GM08714 (cell line): ENCODE measurements around the gene SSBP3.

ENCODE experiments used
- H3K4me3 ChIP-seq: fragments of 200-500 bp; sonication (Bioruptor generic); 2 replicates; pipeline ENCODE4 v1.5.1; 2014; ENCODE audit warnings: mild to moderate bottlenecking, low read length, inconsistent platforms
- ZNF274 ChIP-seq: IDR thresholded peaks from 2 replicates; pipeline ENCODE4 v1.6.1; 2012; ENCODE audit warnings: mild to moderate bottlenecking, low read depth, low read length

Gene SSBP3

DNA sequence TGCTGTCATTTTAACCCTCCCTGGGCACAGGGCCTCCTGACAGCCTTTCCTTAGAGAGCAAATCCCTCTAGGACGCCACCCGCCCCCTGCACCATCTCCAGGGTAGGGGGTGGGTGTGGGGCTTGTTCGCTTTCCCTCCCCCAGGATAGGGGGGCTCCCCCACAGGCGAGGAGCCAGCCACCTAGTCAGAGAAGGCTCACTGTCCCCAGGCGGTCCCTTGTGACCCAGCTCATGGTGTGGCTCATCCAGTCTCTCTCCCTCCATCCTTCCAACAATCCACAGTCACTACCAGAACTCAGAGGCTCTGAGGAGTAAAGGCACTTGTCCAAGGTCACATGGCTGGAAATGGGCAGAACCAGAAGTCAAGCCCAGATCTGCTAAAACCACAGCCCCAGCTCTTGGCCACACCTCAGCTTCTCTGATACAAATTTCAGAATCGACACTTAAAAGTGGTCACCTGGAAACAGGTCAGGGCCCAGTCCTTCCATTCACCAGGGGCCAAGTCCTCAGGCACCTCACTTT lies 116.4 kb downstream of the SSBP3 start:
- no peak overlapping the region for H3K4me3 ChIP-seq
- no peak for TF ChIP-seq ZNF274

DNA sequence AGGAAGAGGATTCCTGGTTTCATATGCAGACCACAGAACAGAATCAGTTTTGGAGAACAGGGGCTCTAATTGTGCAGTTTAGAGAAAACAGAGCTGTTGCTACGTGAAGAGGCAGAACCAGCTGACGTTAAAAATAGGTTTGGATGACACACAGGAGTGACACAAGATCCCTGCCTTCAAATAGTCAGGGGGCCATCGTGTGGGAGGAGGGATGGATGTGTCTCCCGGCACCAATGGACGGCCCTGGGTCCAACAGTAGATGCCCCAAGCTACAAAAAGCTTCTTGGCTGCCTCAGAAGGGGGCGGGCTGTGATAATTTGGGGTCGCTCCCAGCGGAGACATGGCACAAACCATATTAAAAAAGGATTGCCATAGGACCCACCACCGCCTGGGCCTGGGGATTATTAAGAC lies 118.4 kb downstream of the SSBP3 start:
- H3K4me3 ChIP-seq, result no peak overlapping the region
- no peak for TF ChIP-seq ZNF274

DNA sequence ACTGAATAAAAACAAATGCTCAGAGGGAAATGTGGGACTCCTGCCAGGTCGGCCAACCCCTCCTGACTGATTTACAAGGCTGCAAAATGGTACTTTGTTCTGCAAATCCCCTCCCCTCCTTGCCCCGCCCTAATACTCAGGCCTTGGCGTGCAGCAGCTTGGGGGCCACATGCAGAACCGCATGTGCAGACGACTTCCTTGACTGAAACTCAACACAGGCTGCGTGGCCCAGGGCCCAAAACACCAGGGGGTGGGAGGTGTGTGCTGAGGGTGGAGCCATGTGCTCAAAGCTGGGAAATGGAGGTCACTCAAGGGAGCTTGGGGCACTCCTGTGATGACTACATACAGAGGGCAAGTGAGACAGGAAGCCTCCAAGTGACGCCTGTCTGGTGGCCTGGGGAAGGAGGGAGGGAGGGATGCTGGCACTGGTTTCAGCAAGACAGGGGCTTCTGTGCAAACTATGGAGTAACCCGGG lies 119.0 kb downstream of the SSBP3 start:
- H3K4me3 ChIP-seq, result no peak overlapping the region
- TF ChIP-seq ZNF274, result no peak

DNA sequence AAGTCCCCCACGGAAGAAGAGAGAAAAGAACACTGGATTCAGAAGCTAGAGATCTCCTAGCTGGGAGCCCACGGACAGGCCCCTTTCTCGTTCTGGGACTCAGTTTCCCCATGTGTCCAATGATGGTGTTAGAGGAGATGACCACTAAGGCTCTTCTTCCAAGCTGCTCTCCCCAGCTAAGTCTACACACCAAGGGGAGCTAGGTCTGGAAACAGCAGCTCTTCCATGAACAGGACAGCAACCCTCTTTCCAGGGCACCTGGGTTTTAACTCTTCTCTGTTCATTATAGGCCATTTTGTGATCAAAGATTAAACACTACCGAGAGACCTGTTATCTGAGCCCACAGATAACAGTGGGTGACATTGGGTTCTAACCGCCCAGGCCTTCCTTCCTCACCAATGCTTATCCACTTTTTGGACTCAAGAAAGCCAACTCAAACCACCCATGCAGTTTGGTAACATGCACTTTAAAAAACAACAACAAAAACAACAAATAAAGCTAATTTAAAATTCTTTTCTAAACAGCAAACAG lies 120.3 kb downstream of the SSBP3 start:
- H3K4me3 ChIP-seq, result no peak overlapping the region
- no peak for TF ChIP-seq ZNF274

DNA sequence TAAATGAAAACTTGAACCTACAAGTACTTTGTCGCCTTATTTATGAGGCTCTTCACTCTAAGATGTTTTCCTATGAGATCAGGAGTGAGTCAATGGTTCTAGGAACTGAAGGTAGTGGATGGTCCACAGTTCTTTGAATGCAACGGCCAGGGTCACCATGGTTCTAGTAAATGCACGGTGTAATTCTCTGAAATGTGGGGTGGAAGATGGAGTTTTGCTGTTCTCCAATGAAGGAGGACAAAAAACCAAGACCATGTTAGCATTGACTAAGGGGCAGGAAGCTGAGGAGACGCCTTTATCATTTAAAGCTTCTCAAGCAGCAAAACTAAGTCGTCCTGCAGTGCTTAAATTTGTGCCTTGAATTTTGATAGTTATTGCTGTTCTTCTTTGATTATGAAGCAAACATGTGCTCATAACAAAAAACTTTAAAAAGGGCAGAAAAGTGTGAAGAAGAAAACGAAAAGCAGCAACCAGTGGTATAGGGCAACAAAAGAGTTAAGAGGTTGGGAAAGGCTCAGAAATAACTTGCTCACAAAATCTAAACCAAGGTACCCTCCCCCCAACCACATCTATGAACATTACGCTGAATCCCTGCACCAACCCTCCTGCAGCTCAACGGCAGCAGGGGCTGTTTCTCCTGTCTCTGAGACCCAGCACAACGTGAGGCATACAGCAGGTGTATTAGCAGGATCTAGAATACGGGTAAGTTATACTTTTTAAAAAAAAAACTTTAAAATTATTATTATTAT lies 121.2 kb downstream of the SSBP3 start:
- TF ChIP-seq ZNF274, result no peak
- no peak overlapping the region for H3K4me3 ChIP-seq

DNA sequence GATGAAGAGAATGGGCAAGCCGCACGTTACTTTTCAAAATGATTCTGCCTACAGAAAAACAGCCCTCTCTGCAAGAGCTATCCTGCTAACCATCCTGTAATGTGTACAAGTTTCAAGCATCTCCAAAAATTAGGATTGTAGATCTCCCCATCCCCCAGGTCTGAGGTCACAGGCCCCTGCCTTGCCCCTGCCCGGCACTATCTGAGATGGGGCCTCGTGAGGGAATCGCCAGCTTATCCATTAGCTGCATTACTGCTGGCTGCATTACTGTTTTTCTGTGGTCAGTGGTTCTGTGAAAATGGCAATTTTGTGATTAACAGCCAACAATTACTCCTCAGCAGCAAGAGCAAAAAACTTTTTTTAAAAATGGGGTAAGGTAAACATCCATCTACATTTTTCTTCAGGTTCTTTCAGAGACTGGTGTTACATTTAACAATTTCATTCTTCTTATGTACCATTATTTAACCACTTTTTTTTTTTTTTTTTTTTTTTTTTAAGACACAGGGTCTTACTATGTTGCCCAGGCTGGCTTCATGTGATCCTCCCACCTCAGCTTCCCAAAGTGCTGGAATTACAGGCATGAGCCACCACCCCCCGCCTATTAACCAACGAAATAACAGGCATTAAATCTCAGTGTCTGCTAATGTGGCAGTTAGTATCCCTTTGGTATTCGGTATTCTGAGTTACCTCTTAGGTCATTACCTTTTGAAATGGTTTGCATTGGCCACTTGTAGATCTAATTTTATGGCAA lies 122.4 kb downstream of the SSBP3 start:
- TF ChIP-seq ZNF274, result no peak

DNA sequence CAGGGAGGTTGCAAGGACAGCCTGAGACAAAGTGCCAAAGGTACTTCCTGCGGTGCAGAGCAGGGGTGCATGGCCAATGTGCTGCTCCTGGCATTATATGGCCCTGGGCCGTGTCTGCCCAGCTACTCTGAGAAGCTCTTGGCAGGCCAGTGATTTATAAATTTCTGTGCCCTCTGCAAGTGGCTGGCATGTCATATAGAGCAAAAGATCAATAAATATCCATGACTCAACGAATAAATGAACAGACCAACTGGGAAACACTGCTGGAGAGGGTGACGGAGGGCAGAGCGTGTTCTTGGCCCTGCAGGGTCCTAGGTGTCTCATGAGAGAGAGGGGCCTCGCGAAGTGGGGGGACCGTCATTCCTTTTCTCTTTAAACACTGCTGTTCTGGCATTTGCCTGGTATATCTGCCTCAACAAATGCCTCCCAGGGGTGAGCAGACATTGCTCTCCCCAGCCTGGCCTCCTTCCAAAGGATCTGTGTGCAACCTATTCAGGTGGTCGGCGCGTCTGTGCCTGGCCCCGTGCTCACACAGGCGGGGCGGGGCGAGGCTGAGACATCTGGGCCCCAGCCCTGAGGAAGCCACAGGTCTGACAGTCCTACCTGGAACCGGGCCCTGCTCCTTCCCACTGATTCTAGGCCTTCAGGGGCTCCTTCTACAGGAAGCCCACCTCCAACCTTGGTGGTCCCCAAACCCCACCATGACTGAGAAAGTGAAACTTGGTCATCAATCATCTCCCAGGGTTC lies 123.9 kb downstream of the SSBP3 start:
- no peak overlapping the region for H3K4me3 ChIP-seq
- TF ChIP-seq ZNF274, result no peak

More for the DNA sequence above, 122.4 kb downstream of the SSBP3 start:
- no peak overlapping the region for H3K4me3 ChIP-seq

DNA sequence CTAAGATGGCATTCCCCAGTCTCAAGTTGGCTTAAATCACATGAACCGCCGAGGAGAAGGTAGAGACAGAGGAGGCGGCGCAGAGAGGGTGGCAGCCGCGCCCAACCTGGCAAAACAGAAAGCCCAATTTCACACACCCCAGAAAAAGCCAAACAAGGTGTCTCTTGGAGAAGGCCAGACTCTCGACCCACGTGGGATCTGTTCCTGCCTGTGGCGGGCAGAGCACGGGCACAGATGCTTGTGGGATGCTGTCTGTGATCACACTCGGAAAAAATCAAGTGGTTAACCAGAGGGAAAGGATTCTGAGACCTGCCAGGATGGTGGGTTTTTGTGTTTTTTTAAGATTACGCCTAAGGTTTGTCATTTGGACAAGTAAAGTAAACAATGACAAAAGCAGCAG lies 125.5 kb downstream of the SSBP3 start:
- H3K4me3 ChIP-seq, result no peak overlapping the region
- TF ChIP-seq ZNF274, result no peak

DNA sequence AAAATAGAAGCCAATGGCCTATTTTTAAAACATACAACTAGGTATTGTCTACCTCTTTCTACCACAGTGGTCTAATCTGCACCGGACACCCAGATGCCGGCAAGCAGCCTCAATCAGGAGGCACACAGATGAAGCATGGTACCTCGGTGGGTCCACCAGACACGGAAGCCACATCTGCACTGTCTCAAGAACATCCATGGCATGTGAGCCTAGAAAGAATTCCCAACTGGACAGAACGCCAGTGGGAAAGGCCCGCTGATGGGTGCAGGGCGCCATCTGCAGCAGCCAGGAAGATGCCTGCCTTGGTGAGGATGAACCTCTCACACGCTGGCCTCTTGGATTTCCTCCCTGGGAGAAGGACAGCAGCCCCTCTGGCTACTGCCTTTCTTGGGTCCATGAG lies 126.7 kb downstream of the SSBP3 start:
- no peak for TF ChIP-seq ZNF274
- no peak overlapping the region for H3K4me3 ChIP-seq

DNA sequence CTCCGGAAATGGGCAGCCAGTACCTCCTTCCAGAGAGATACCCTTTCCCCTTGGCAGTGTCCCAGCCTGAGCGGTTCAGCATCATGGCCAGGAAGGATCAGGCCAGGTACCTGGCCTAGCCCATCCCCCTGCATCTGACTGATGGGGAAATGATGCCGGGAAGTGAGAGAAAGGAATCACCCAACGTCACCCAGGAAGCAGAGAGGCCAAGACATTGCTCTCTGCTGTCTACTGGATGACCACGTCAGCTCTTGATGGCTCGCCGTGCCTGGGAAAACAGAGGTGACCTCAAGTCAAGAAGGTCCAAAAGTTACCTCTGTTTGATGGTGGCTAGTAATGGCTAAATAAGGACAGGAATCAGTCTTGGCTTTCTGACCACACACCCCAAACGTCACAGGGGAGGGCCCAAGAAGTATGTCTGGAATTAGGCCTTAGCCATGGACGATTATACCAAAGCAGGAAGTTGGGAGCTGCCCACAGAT lies 127.2 kb downstream of the SSBP3 start:
- H3K4me3 ChIP-seq, result no peak overlapping the region
- TF ChIP-seq ZNF274, result no peak

DNA sequence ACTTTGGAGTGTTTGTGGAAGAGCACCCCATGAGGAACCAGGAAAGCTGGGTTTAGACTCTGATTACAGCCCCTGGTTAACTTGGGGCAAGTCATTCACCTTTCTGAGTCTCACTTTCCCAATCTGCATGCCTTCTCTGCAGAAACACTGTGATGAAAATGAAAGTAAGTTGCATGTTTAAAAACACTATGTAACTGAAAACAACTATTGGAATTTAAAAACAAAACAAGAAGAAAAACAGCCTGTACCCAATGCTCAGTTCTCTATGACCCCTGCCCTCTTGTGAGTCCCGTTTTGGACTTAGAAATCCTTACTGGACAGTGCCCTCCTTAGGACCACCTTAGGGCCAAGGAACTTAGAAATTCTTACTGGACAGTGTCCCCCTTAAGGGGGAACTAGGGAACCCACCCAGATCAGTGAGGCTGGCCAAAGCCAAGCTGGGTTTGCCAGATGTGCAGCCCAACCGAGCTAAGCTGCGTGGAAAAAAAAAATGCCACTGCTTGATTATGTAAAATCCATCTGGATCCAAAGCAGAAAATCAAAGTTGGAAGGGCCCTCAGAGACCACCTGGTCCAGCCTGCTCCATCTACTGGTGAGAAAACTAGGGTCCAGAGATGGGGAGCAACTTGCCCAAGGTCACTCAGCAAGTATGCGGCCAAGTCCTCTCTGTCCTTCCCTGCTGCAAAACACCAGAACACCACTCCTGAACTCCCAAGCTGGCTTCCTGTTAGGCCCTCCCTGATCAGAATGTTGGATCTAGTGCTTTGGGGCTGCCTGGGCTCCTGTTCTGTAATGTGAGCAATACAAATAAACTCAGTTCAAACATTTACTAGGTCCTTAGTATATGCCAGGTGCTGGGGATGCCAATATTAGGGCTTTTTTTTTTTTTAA lies 128.5 kb downstream of the SSBP3 start:
- H3K4me3 ChIP-seq, result no peak overlapping the region
- no peak for TF ChIP-seq ZNF274

DNA sequence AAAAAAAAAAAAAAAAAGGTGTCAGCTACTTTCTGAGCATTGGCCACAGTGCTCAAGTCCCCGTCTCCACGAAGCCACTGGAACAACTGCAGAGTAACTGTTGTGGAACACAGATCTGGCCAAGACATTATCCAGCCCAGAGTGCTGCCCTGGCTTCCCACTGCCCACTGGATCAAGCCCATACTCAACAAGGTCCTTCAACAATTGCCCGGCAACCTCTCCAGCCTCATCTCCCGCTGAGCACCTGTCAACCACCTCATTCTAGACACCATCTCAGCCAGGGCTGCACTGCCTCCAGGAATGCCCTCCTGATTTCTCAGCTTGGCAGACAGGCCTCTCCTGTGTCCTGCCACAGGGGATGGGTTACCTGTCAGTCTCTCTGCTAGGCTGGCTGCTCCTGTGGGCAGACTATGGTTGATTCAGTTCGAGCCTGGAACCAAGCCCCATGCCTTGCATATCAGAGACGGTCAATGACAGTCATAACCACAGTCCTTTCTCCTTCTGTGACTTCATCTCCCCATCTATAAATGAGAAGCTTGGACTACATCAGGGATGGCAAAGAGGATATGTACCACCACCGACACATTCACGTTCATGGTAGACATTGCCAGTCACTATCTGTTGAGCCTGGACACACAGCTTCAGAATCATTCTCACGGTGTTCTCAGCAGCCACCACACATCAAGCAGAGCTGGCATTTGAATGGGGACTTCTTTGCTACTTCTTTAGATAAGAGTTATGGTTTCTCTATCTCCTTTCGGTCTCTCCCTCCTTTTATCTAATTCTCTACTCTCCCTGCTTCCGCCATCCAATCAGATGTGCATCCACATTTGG lies 129.4 kb downstream of the SSBP3 start:
- no peak overlapping the region for H3K4me3 ChIP-seq
- no peak for TF ChIP-seq ZNF274
